ENCODE data around the gene NUP43. TPM values are rescaled to one million over a fixed set of nuclear protein-coding genes. Genes with fewer than 3 reads are reported as not detected.

The NUP43 gene
- total RNA-seq, 4 donors from 2014 or later, result 18.9 to 24.3 (median 22.6) TPM

GRCh38 chr6:149777624-149778023, 31.3 kb upstream of the NUP43 start:
- no peaks in the 10 kb centered on the region for H3K9me3 ChIP-seq
- peaks cover 0 to 65% (median 0%) of the 10 kb centered on the region in 3 donors for H3K36me3 ChIP-seq
- WGBS, 2 donors, result 100% methylated on average over 1 of the region's 1 CpG
- H3K27me3 ChIP-seq, result no peaks in the 10 kb centered on the region
- H3K4me3 ChIP-seq, result no peak overlapping the region
- no peak overlapping the region for H3K27ac ChIP-seq
- no peaks in the 10 kb centered on the region for H3K4me1 ChIP-seq
- no peak for DNase-seq (ENCODE audit: low spot score in 2 of 2)
- TF ChIP-seq CTCF (IDR thresholded peaks at IDR 0.05), result no peak
- TF ChIP-seq POLR2A (IDR thresholded peaks at IDR 0.05), result no peak
- TF ChIP-seq EP300 (IDR thresholded peaks at IDR 0.05), result no peak

- no peak for TF ChIP-seq CTCF (IDR thresholded peaks at IDR 0.05)
- no peak for TF ChIP-seq EP300 (IDR thresholded peaks at IDR 0.05)
- TF ChIP-seq POLR2A (IDR thresholded peaks at IDR 0.05), result no peak
- H3K27ac ChIP-seq, result no peak overlapping the region
- 94 to 95% methylated on average over 6 of the region's 6 CpGs for WGBS, 2 donors
- peaks cover 0 to 2% (median 0%) of the 10 kb centered on the region in 4 donors for H3K4me1 ChIP-seq
- peaks cover 0 to 76% (median 0%) of the 10 kb centered on the region in 3 donors for H3K36me3 ChIP-seq
- H3K4me3 ChIP-seq, result no peak overlapping the region
- DNase-seq (ENCODE audit: low spot score in 2 of 2), result no peak
- no peaks in the 10 kb centered on the region for H3K9me3 ChIP-seq
- no peaks in the 10 kb centered on the region for H3K27me3 ChIP-seq
Measured at GRCh38 chr6:149771925-149772324, 25.6 kb upstream of the NUP43 start.

- TF ChIP-seq EP300 (IDR thresholded peaks at IDR 0.05) (no peak), CTCF (IDR thresholded peaks at IDR 0.05) (no peak), POLR2A (IDR thresholded peaks at IDR 0.05) (no peak)
- no peak overlapping the region for H3K4me3 ChIP-seq
- WGBS, 2 donors, result 96 to 99% methylated on average over 3 of the region's 3 CpGs
- H3K36me3 ChIP-seq, result peaks cover 0 to 77% (median 0%) of the 10 kb centered on the region in 3 donors
- H3K4me1 ChIP-seq, result peaks cover 0 to 7% (median 0%) of the 10 kb centered on the region in 4 donors
- H3K9me3 ChIP-seq, result peaks cover 0 to 5% (median 2%) of the 10 kb centered on the region in 4 donors
- H3K27ac ChIP-seq, result no peak overlapping the region
- DNase-seq (ENCODE audit: low spot score in 2 of 2), result no peak
- no peaks in the 10 kb centered on the region for H3K27me3 ChIP-seq
Measured at GRCh38 chr6:149771185-149771584, 24.9 kb upstream of the NUP43 start.

GRCh38 chr6:149769676-149770075, 23.3 kb upstream of the NUP43 start:
- peaks cover 0 to 7% (median 0%) of the 10 kb centered on the region in 4 donors for H3K4me1 ChIP-seq
- H3K27me3 ChIP-seq, result no peaks in the 10 kb centered on the region
- 92 to 94% methylated on average over 2 of the region's 2 CpGs for WGBS, 2 donors
- H3K27ac ChIP-seq, result no peak overlapping the region
- H3K36me3 ChIP-seq, result peaks cover 0 to 70% (median 0%) of the 10 kb centered on the region in 3 donors
- no peak for TF ChIP-seq POLR2A (IDR thresholded peaks at IDR 0.05)
- no peak for TF ChIP-seq EP300 (IDR thresholded peaks at IDR 0.05)
- no peak for TF ChIP-seq CTCF (IDR thresholded peaks at IDR 0.05)
- no peak for DNase-seq (ENCODE audit: low spot score in 2 of 2)
- H3K9me3 ChIP-seq, result peaks cover 0 to 12% (median 4%) of the 10 kb centered on the region in 4 donors
- no peak overlapping the region for H3K4me3 ChIP-seq

GRCh38 chr6:149766156-149766769, 19.9 kb upstream of the NUP43 start:
- WGBS, 2 donors, result 36 to 65% methylated on average over 3 of the region's 3 CpGs
- peaks cover 0 to 12% (median 0%) of the 10 kb centered on the region in 4 donors for H3K4me1 ChIP-seq
- H3K4me3 ChIP-seq, result no peak overlapping the region
- H3K27me3 ChIP-seq, result no peaks in the 10 kb centered on the region
- no peak overlapping the region for H3K27ac ChIP-seq
- DNase-seq (ENCODE audit: low spot score in 2 of 2), result no peak
- peaks cover 0 to 35% (median 0%) of the 10 kb centered on the region in 3 donors for H3K36me3 ChIP-seq
- H3K9me3 ChIP-seq, result peaks cover 0 to 12% (median 4%) of the 10 kb centered on the region in 4 donors
- TF ChIP-seq CTCF (IDR thresholded peaks at IDR 0.05) (no peak), POLR2A (IDR thresholded peaks at IDR 0.05) (no peak), EP300 (IDR thresholded peaks at IDR 0.05) (no peak)

All from tibial nerve (tissue), 4 donors.